ENCODE data around the gene SORT1. TPM values are rescaled to one million over a fixed set of nuclear protein-coding genes. Genes with fewer than 3 reads are reported as not detected.
"Not testable (repeated sequence)": the region's sequence is repeated elsewhere in the genome, so short reads cannot be mapped to it uniquely, and the experiment has no call there.

The SORT1 gene
- total RNA-seq, 1 donor from 2014 or later, result 52.3 TPM

- no peak overlapping the region for H3K27ac Mint-ChIP-seq
- no peaks in the 10 kb centered on the region for H3K27me3 Mint-ChIP-seq
- no peak for TF ChIP-seq CTCF (conservative IDR thresholded peaks at IDR 0.05)
Measured at GRCh38 chr1:109381573-109381972, 16.1 kb downstream of the SORT1 start.

DNA sequence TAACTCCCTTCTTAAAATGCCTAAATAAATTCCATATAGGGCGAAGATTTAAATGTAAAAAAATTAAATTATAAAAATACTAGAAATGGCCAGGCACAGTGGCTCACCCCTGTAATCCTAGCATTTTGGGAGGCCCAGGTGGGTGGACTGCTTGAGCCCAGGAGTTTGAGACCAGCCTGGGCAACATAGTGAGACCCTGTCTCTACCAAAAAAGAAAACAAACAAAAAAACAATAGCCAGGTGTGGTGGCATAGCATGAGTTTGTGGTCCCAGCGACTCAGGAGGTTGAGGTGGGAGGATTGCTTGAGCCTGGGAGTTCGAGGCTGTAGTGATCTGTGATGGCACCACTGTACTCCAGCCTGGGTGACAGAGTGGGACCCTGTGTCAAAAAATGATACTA, 17.8 kb downstream of the SORT1 start:
- Mint-ChIP-seq H3K36me3 (peaks cover 4% of the 10 kb centered on the region), H3K4me3 (no peak overlapping the region), H3K27ac (no peak overlapping the region)

More at GRCh38 chr1:109381573-109381972, 16.1 kb downstream of the SORT1 start:
- H3K4me1 Mint-ChIP-seq (ENCODE audit: unreplicated experiment), result peaks cover 12% of the 10 kb centered on the region
- H3K4me3 Mint-ChIP-seq, result no peak overlapping the region
- DNase-seq (ENCODE audit: extremely low spot score, unreplicated experiment), result no peak
- no peaks in the 10 kb centered on the region for H3K9me3 Mint-ChIP-seq
- no peaks in the 10 kb centered on the region for H3K36me3 Mint-ChIP-seq

DNA sequence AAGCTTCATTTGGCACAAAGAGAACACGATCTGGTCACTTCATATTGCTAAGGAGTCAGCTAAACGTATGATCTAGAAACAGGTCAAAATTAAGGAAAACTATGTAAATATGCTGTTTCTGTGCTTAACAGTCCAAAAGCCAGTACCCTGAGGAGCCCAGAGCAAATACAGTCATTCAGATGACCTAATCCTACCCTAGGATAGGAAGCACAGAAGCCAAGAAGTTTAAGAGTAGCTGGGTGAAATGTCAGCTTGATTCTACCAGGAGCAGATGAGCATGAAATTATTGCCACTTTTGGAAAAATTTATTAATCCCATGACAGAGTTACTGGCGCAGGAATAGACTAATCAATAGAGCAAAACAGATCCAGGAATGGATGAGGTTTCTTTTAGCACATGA, 18.3 kb downstream of the SORT1 start:
- H3K4me3 Mint-ChIP-seq, result no peak overlapping the region
- H3K27me3 Mint-ChIP-seq, result no peaks in the 10 kb centered on the region
- peaks cover 4% of the 10 kb centered on the region for H3K36me3 Mint-ChIP-seq
- no peak for DNase-seq (ENCODE audit: extremely low spot score, unreplicated experiment)
- no peak for TF ChIP-seq CTCF (conservative IDR thresholded peaks at IDR 0.05)
- no peak overlapping the region for H3K27ac Mint-ChIP-seq
- no peaks in the 10 kb centered on the region for H3K9me3 Mint-ChIP-seq
- peaks cover 17% of the 10 kb centered on the region for H3K4me1 Mint-ChIP-seq (ENCODE audit: unreplicated experiment)

More for the DNA sequence above, 17.8 kb downstream of the SORT1 start:
- DNase-seq (ENCODE audit: extremely low spot score, unreplicated experiment), result no peak
- no peak for TF ChIP-seq CTCF (conservative IDR thresholded peaks at IDR 0.05)
- Mint-ChIP-seq H3K27me3 (no peaks in the 10 kb centered on the region), H3K4me1 (ENCODE audit: unreplicated experiment) (peaks cover 17% of the 10 kb centered on the region), H3K9me3 (no peaks in the 10 kb centered on the region)

DNA sequence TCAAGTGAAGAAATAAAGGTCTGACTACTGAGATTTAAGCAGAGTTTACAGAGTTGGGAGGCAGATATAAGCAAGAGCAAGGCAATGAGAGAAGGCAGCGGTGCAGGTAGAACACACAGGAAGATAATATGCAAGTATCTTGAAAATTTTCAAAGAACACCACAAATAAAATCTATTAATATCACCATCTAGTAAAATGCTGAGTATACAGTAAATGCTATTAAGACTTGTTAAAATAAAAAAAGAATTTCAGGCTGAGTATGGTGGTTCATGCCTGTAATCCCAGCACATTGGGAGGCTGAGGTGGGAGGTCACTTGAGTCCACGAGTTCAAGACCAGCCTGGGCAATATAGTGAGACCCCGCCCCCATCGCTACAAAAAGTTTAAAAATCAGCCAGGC, 20.0 kb downstream of the SORT1 start:
- no peak for TF ChIP-seq CTCF (conservative IDR thresholded peaks at IDR 0.05)
- no peaks in the 10 kb centered on the region for H3K27me3 Mint-ChIP-seq
- peaks cover 4% of the 10 kb centered on the region for H3K36me3 Mint-ChIP-seq
- H3K27ac Mint-ChIP-seq, result no peak overlapping the region
- H3K9me3 Mint-ChIP-seq, result no peaks in the 10 kb centered on the region
- H3K4me3 Mint-ChIP-seq, result no peak overlapping the region
- H3K4me1 Mint-ChIP-seq (ENCODE audit: unreplicated experiment), result peaks cover 5% of the 10 kb centered on the region
- DNase-seq (ENCODE audit: extremely low spot score, unreplicated experiment), result no peak

GRCh38 chr1:109373696-109374095, 24.0 kb downstream of the SORT1 start:
- not testable (repeated sequence) for H3K27me3 Mint-ChIP-seq; DNase-seq (ENCODE audit: extremely low spot score, unreplicated experiment); H3K27ac Mint-ChIP-seq; H3K36me3 Mint-ChIP-seq; H3K4me1 Mint-ChIP-seq (ENCODE audit: unreplicated experiment); H3K4me3 Mint-ChIP-seq; H3K9me3 Mint-ChIP-seq

DNA sequence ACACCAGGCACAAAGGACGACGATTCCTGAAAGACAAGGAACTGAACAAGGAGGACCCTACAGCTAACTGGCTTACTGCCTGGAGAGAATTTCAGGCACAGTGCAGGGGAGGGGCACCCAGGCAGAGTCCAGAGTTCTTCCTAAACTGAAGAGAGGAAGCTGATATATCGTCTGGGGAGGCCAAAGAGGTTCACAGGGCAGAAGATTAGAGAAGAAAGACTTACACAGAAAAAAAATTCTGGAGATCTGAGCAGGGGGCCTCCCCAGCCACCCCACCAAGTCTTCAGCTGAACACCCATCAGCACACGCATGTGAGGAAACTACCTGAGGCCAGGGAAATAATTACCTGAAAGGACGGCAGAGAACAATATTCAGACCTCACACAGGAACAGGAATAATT, 24.6 kb downstream of the SORT1 start:
- peaks cover 4% of the 10 kb centered on the region for H3K36me3 Mint-ChIP-seq
- H3K4me3 Mint-ChIP-seq, result no peak overlapping the region
- TF ChIP-seq CTCF (conservative IDR thresholded peaks at IDR 0.05), result no peak
- no peak for DNase-seq (ENCODE audit: extremely low spot score, unreplicated experiment)
- H3K27me3 Mint-ChIP-seq, result no peaks in the 10 kb centered on the region
- peaks cover 5% of the 10 kb centered on the region for H3K4me1 Mint-ChIP-seq (ENCODE audit: unreplicated experiment)
- H3K27ac Mint-ChIP-seq, result no peak overlapping the region
- no peaks in the 10 kb centered on the region for H3K9me3 Mint-ChIP-seq
